HUES48 (cell line): ENCODE measurements around the gene LINGO1.

ENCODE experiments used
- H3K27ac ChIP-seq: one replicate; pipeline ENCODE4 v1.7.0; 2013; ENCODE audit warnings: low read depth, low read length, inconsistent platforms
- H3K27me3 ChIP-seq: 2 replicates; pipeline ENCODE4 v1.6.1; 2013; ENCODE audit warnings: mild to moderate bottlenecking, low read length; ENCODE audit not compliant: control insufficient read depth, insufficient read depth
- H3K36me3 ChIP-seq: 2 replicates; pipeline ENCODE4 v1.6.1; 2013; ENCODE audit warnings: low read length; ENCODE audit not compliant: control insufficient read depth, insufficient read depth
- H3K4me1 ChIP-seq: 2 replicates; pipeline ENCODE4 v1.6.1; 2013; ENCODE audit warnings: mild to moderate bottlenecking, low read length; ENCODE audit not compliant: control insufficient read depth, insufficient read depth
- H3K4me3 ChIP-seq: 2 replicates; pipeline ENCODE4 v1.5.1; 2013; ENCODE audit warnings: mild to moderate bottlenecking, low read depth, low read length
- H3K9ac ChIP-seq: 2 replicates; pipeline ENCODE4 v1.6.1; 2013; ENCODE audit warnings: mild to moderate bottlenecking, low read depth, low read length, moderate library complexity
- H3K9me3 ChIP-seq: 2 replicates; pipeline ENCODE4 v1.6.1; 2013; ENCODE audit warnings: low read length; ENCODE audit not compliant: control insufficient read depth, insufficient read depth

The LINGO1 gene

DNA sequence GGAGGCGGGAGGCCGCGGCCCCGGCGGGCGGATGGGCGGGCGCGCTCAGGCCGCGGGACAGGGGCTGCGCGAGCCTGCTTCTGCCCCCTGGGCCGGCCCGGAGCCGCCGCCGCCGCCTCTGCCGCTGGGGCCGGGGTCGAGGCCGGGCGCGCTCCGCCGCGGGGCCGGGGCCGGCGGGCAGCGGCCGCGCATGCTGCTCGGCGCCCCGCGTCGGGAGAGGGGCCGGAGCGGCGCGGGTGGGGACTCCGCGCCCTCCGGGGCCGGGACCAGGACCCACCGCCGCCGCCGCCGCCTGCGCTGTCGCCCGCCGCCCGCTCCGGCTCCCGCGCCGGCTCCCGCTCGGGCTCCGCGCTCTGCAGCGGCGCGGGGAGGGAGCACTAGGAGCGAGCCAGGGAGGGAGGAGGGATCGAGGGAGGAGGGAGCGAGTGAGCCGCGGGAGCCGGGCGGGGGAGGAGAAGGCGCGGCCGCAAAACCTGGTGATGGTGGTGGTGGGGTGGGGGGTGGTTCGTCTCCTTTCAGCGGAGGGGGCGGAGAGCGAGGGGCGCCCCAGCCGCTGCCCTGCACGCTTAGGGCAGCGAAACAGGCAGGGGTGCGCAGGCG is at the start of gene LINGO1:
LINGO1 (minus strand) TSS at position 379 of the 600 bp plus-strand sequence. CDS start 597 bp downstream, outside the sequence.
- H3K27ac ChIP-seq, result peak within 1 kb of the TSS; percentile 75
- no peaks in the 10 kb centered on the region for H3K9me3 ChIP-seq
- H3K9ac ChIP-seq, result peak within 1 kb of the TSS; percentile 45
- H3K36me3 ChIP-seq, result no peaks in the 10 kb centered on the region
- peak within 1 kb of the TSS; percentile 69 for H3K4me3 ChIP-seq
- H3K27me3 ChIP-seq, result peaks cover 13% of the 10 kb centered on the region; the same call in 1 of the 2 replicates
- H3K4me1 ChIP-seq, result peaks cover 52% of the 10 kb centered on the region

DNA sequence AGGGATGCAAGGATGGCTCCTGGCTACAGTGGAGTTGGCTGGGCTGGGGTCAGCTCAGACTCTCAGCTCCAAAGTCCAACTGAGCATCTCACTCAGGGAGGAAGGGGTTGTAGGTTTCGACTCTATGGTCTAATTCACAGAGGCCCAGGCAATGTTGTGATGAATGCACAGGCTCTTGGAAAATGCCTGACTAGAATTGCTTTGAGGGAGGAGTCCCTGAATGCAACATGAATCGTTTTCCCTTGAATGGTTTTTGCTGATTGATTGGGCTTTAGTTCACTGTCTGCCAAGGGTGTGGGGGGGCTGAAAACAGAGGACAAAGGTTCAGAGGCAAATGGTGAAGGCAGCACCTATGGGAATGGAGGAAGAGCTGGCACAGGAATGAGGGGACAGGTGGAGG is 48.6 kb upstream of the LINGO1 start:
- H3K27me3 ChIP-seq, result no peaks in the 10 kb centered on the region
- no peak overlapping the region for H3K27ac ChIP-seq
- peaks cover 3% of the 10 kb centered on the region; the same call in 1 of the 2 replicates for H3K4me1 ChIP-seq
- no peaks in the 10 kb centered on the region for H3K9me3 ChIP-seq
- no peak overlapping the region for H3K9ac ChIP-seq
- no peak overlapping the region for H3K4me3 ChIP-seq
- H3K36me3 ChIP-seq, result no peaks in the 10 kb centered on the region

DNA sequence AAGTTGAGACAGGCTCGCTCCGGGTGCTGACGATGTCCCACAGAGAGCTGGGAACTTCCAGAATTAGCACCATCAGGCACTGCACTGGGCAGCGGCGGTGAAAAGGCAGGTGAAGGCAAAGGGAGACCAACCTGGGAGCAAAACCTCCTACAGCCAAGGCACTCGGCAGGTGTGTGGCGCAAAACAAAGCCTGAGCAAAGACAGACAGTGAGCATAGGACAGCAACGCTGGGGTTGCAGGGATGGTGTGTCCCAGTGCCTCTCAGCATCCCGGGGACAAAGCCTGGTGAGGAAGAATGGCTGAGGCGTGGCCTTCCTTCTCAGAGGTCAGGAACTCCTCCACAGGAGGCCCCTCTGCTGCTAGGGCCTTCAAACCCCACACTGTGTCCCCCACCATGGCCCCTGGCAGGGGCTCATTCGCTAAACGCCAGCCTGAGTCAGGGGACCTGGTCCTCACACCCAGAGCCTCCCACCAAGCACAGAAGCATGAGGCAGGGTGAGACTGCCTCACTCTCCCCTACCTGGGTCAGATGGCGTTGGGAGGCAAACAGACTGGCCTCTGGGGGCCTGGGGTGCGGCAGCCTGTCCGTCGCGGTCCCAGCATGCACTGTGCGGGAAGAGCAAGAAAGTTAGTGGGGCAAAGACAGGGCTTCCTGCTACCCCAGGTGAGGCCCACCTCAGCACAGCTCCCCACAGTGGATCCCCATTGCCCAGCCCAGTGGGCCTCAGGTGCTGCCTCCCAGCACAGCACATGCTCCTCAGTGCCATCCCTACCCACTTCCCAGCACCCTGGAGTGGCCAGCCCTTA is 44.1 kb upstream of the LINGO1 start:
- Histone ChIP-seq H3K9ac (no peak overlapping the region), H3K9me3 (no peaks in the 10 kb centered on the region), H3K27ac (no peak overlapping the region), H3K36me3 (no peaks in the 10 kb centered on the region), H3K4me1 (peaks cover 3% of the 10 kb centered on the region; the same call in 1 of the 2 replicates), H3K27me3 (no peaks in the 10 kb centered on the region), H3K4me3 (no peak overlapping the region)

DNA sequence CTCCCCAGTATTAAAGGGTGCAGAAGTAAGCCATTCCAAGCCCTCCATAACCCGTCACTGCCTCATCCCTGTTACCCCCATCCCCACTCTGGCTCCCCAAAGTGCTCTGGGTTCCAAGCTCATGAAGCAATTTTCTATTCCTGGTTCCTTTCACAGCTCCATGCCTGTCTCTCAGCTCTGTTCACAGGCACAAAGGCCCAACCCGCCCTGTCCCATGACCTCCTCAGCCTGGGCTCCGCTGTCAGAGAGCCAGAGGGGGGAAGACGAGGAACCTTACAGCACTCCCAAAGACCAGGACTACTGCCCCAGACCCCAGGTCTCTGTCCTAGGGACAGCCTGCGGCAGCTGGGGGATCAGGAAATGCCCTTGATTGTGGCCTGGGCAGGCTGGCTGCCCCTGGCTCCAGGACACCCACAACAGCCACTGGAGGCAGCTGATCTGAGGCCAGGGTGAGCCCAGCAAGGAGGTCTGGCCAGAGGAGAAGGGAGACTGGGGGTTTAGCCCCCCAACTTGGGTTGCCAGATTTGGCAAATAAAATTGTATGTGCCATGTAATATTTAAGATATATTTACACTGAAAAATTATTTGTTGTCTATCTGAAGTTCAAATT is 43.2 kb upstream of the LINGO1 start:
- H3K9me3 ChIP-seq, result no peaks in the 10 kb centered on the region
- H3K36me3 ChIP-seq, result no peaks in the 10 kb centered on the region
- H3K27me3 ChIP-seq, result no peaks in the 10 kb centered on the region
- no peak overlapping the region for H3K4me3 ChIP-seq
- no peak overlapping the region for H3K9ac ChIP-seq
- H3K4me1 ChIP-seq, result peaks cover 3% of the 10 kb centered on the region; the same call in 1 of the 2 replicates
- H3K27ac ChIP-seq, result no peak overlapping the region

- no peak overlapping the region for H3K9ac ChIP-seq
- H3K4me3 ChIP-seq, result no peak overlapping the region
- H3K27me3 ChIP-seq, result no peaks in the 10 kb centered on the region
- H3K9me3 ChIP-seq, result no peaks in the 10 kb centered on the region
- H3K27ac ChIP-seq, result no peak overlapping the region
- no peaks in the 10 kb centered on the region for H3K36me3 ChIP-seq
- peaks cover 3% of the 10 kb centered on the region; the same call in 1 of the 2 replicates for H3K4me1 ChIP-seq
Measured at GRCh38 chr15:77674327-77674726, 41.6 kb upstream of the LINGO1 start.

- peaks cover 3% of the 10 kb centered on the region; the same call in 1 of the 2 replicates for H3K4me1 ChIP-seq
- no peaks in the 10 kb centered on the region for H3K9me3 ChIP-seq
- no peaks in the 10 kb centered on the region for H3K27me3 ChIP-seq
- no peak overlapping the region for H3K27ac ChIP-seq
- no peak overlapping the region for H3K4me3 ChIP-seq
- no peaks in the 10 kb centered on the region for H3K36me3 ChIP-seq
- no peak overlapping the region for H3K9ac ChIP-seq
Measured at GRCh38 chr15:77673866-77674265, 41.2 kb upstream of the LINGO1 start.

DNA sequence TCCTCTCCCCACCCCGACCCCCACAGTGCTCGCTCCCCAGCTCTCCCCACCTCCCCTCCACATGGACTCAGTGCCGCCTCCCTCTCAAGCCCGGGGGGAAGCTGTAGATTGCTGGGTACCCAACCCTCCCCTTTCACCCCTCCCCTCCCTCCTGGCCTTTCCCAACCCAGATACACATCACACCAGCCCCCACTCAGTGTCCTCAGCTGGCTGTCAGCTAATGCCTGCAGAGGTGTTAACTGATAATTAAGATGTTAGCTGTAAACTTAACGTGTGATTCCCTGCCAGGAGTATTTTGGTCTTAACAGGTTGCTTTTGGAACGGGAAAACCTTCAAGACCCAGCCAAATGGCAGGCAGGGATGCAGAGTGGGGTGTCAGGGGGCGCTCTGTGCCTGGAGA is 39.4 kb upstream of the LINGO1 start:
- Histone ChIP-seq H3K9me3 (no peaks in the 10 kb centered on the region), H3K4me3 (no peak overlapping the region), H3K4me1 (peaks cover 3% of the 10 kb centered on the region; the same call in 1 of the 2 replicates), H3K27ac (no peak overlapping the region), H3K27me3 (no peaks in the 10 kb centered on the region), H3K36me3 (no peaks in the 10 kb centered on the region), H3K9ac (no peak overlapping the region)

DNA sequence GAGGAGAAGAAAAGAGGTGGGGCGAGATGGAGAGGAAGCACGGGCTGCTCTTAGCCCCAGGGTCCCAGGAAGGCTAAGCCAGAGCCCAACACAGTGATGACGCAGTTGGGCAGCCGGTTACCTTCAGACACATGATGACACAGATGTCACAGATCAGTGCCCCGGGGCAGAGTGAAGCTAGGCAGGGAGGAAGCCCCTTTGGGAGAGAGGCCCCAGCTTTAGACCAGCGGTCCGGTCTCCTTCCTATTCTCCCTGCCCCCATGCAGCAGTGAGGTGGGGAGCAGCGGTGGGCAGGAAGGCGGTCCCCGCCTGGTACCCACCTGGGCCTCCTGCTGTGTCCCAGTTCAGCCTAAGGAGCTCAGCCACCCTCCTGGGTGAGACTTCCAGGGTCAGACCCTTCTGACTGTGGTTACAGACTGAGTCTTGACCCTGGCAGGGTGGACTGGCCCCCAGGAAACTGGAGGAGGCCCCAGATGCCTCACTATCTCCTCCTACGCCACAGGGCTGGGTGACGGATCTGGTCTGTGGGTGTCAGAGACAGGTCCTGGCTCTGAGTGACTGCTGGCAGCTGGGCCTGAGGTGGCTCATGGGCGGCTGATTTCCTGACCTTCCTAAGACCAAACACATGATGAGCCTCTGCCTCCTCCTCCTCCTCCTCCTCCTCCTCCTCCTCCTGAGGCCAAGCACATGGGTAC is 38.8 kb upstream of the LINGO1 start:
- H3K27me3 ChIP-seq, result no peaks in the 10 kb centered on the region
- H3K36me3 ChIP-seq, result no peaks in the 10 kb centered on the region
- no peak overlapping the region for H3K4me3 ChIP-seq
- H3K9ac ChIP-seq, result no peak overlapping the region
- H3K27ac ChIP-seq, result no peak overlapping the region
- peaks cover 2% of the 10 kb centered on the region; the same call in 1 of the 2 replicates for H3K4me1 ChIP-seq
- H3K9me3 ChIP-seq, result no peaks in the 10 kb centered on the region

- Histone ChIP-seq H3K36me3 (no peaks in the 10 kb centered on the region), H3K4me3 (no peak overlapping the region), H3K27ac (no peak overlapping the region), H3K4me1 (no peaks in the 10 kb centered on the region), H3K27me3 (no peaks in the 10 kb centered on the region), H3K9me3 (no peaks in the 10 kb centered on the region), H3K9ac (no peak overlapping the region)
Measured at GRCh38 chr15:77670558-77671361, 38.0 kb upstream of the LINGO1 start.

DNA sequence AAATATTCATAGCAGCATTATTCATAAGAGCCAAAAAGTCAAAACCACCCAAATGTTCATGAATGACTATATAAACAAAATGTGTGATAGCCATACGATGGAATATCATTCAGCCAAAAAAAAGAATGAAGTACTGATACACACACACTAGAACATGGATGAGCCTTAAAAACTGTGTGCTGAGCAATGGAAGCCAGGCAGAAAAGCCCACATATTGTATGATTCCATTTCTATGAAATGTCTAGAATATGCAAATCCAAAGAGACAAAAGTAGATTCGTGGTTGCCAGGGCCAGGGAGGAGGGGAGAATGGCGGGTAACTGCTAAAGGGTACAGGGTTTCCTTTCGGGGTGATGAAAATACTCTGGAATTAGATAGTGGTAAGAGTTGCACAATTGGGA is 37.2 kb upstream of the LINGO1 start:
- H3K27ac ChIP-seq, result no peak overlapping the region
- no peak overlapping the region for H3K4me3 ChIP-seq
- H3K9ac ChIP-seq, result no peak overlapping the region
- no peaks in the 10 kb centered on the region for H3K27me3 ChIP-seq
- no peaks in the 10 kb centered on the region for H3K9me3 ChIP-seq
- H3K4me1 ChIP-seq, result no peaks in the 10 kb centered on the region
- H3K36me3 ChIP-seq, result no peaks in the 10 kb centered on the region
